ENCODE results near the gene SPAG16.
"Not testable (repeated sequence)": the region's sequence is repeated elsewhere in the genome, so short reads cannot be mapped to it uniquely, and the experiment has no call there.

Gene SPAG16

DNA sequence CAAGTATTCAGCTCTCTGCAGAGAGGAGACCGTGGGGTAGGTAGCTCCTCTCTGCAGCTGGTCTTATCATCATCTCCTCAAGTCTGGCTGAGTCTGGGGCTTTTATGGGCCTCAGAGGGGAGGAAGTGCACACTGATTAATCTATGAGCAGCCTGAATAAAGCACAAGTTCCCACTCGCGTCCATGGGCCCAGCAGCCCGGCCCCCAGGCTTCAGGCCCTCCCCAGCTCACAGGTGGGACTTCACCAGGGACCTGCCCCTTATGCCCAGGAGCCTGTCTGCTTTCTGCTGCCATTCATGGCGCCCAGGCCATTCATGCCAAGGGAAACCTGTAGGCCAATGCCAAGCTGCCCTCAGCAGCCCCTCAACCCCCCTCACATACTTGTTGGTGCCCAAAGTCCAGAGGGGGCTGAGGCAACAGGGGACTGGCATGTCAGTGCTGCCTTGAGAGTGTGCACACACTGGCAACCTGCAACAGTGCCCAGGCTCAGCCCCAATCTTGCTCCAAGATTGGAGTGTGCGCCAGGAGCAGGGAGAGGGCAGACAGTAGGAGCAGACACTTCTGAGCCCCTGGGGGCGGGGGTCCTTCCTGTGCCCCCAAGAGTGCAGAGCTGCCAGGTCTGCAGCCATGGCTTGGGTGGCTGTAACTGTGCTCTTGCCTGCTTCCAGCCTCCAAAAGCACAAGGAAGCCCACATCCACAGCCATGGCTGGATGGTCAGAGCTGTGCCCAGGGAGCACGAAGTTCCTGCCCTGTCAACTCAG lies 751.0 kb downstream of the SPAG16 start:
- no peak overlapping the region for H3K27ac ChIP-seq
- no peak overlapping the region for H3K4me3 ChIP-seq

GRCh38 chr2:214035921-214036320 lies 751.7 kb downstream of the SPAG16 start:
- no peak overlapping the region for H3K4me3 ChIP-seq
- no peak overlapping the region for H3K27ac ChIP-seq

DNA sequence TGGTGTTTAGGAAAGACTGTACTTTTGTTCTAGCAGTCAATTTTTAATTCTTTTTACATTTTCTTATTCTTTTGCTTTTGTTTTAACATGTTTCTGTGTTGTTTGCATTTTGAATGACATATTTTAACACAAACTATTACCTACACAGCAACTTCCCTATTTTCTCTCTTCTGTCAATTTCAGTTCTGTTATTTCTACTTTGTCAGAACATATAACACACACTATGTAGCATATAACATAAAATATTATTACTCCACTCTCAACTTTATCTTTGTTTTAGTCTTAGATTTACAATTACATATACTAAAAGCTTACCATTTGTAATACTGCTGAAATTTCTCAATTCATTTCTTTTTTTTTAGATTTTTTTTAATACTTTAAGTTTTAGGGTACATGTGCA lies 753.9 kb downstream of the SPAG16 start:
- H3K27ac ChIP-seq: no peak overlapping the region
- no peak overlapping the region for H3K4me3 ChIP-seq

- Histone ChIP-seq H3K27ac (no peak overlapping the region), H3K4me3 (no peak overlapping the region)
Observed at GRCh38 chr2:214050731-214051130, 766.5 kb downstream of the SPAG16 start.

- no peak overlapping the region for H3K27ac ChIP-seq
- no peak overlapping the region for H3K4me3 ChIP-seq
Observed at GRCh38 chr2:214051585-214051984, 767.3 kb downstream of the SPAG16 start.

GRCh38 chr2:214052235-214052634 lies 768.0 kb downstream of the SPAG16 start:
- Histone ChIP-seq H3K4me3 (no peak overlapping the region), H3K27ac (no peak overlapping the region)

- no peak overlapping the region for H3K4me3 ChIP-seq
- H3K27ac ChIP-seq: no peak overlapping the region
Observed at GRCh38 chr2:214057986-214058385, 773.7 kb downstream of the SPAG16 start.

- not testable (repeated sequence) for H3K4me3 ChIP-seq, H3K27ac ChIP-seq
Observed at GRCh38 chr2:214062279-214062678, 778.0 kb downstream of the SPAG16 start.

DNA sequence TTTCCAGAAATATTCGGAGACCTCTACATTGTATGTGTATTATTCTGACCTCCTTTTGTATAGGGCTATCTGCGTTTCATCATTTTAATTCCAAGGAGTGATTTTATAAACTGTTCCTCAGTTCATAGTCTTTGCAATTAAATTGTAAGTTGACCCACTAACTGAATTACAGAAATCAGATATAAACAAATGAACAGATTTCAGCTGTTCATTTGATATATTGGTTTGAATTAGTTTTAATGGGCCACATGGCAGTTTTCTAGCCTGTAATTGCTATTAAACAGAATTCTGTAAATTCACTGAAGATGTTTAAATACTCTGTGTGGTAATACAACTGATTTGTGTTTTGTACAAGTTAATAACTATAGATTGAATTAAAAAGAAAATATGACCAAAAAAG lies 780.2 kb downstream of the SPAG16 start:
- Histone ChIP-seq H3K27ac (no peak overlapping the region), H3K4me3 (no peak overlapping the region)

DNA sequence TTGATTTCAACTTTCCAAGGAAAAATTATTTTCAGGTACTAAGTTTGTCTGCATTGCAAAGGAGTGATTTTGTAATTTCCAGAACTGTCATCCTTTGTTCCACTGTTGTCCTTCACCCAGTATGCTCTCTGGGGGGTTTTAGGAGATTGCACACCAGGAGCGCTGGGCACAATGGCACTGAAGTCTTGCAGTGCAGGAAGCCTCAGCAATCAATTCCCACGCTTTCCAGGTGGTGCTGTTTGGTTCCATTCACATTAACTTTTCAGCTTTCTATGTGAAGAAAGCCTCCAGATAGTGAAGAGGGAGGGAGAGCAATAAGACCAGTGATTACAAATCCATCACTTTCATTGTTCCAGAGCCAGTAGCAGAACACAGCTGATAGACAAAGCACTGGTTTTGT lies 782.6 kb downstream of the SPAG16 start:
- Histone ChIP-seq H3K27ac (no peak overlapping the region), H3K4me3 (no peak overlapping the region)

- no peak overlapping the region for H3K27ac ChIP-seq
- H3K4me3 ChIP-seq: no peak overlapping the region
Observed at GRCh38 chr2:214069254-214069653, 785.0 kb downstream of the SPAG16 start.

GRCh38 chr2:214075456-214075855 lies 791.2 kb downstream of the SPAG16 start:
- Histone ChIP-seq H3K4me3 (no peak overlapping the region), H3K27ac (no peak overlapping the region)

DNA sequence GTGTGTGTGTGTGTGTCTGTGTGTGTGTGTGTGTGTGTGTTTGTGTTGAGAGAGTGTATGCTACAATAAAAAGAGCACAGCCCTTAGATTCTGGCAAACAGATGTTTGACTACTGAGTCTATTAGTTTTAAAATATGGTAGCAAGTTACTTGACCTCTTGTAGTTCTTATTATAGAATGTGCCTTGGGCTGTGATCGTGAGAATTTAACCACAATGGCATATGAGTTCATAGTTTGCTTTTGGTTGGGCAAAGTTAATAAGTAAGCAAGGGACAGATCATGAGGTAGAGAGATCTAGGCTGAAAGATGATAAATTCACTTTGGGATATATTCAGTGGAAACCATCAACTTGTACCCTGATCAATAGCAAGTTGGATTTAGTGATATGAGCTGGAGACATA lies 792.3 kb downstream of the SPAG16 start:
- Histone ChIP-seq H3K4me3 (no peak overlapping the region), H3K27ac (no peak overlapping the region)

GRCh38 chr2:214077727-214078126 lies 793.5 kb downstream of the SPAG16 start:
- Histone ChIP-seq H3K4me3 (no peak overlapping the region), H3K27ac (no peak overlapping the region)

DNA sequence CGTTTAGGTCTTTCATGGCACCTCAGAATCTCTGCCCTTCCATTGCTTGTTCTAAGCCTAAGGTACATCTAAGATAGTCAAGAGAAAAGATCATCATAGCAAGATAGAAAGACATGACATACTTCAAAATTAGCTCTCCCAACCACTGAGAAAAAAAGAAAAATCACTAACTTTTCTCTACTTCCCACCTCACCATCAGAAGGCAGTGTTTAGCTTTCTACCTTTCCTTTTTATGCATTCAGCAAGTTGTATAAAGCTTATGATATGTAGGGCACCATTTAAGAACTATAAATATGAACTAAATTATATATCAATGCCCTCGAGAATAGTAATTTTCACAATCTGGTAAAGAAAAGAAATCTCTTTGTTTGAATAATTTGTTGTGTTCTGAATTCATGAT lies 794.8 kb downstream of the SPAG16 start:
- no peak overlapping the region for H3K4me3 ChIP-seq
- H3K27ac ChIP-seq: no peak overlapping the region

DNA sequence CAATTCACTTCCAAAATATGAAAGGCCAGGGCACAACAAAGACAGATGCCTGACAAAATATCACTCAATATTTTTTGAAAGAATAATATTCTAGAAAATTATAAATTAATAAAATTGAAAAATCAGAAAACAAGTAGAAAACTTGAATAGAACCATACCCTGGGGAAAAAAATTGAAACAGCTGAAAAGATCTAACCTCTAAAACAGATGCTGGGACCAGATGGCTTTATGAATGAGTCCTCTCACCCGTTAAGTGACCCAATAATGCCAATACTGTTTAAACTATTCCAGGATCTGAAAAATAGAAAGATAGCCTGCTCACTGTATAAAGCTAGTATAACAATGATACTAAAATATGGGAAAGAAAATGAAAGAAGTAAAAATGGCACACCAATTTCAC lies 804.3 kb downstream of the SPAG16 start:
- Histone ChIP-seq H3K4me3 (no peak overlapping the region), H3K27ac (no peak overlapping the region)

DNA sequence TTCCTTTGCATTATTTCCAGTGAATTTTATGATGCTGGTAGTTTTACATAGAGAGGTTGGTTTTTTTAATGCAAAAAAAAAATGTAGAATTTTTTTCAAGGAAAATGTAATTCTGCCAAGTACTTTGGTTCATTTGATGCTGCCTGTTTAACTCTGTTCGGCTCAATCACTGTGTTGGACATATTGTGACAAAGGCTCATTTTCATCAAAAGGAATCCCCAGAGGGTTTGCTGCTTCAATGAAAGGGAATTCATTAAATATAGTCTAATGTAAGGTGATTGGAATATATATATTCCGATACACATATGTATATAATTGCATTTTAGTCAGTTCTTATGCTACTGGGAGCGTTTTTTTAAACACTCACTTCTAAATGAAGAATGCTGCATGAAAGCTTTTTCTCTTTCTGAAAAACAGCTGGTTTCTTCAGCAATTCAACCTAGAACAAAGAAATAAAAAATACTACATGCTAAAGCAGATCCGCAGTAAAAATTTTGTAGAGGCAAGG lies 812.0 kb downstream of the SPAG16 start:
- H3K4me3 ChIP-seq: no peak overlapping the region
- no peak overlapping the region for H3K27ac ChIP-seq

GRCh38 chr2:214098811-214099210 lies 814.5 kb downstream of the SPAG16 start:
- Histone ChIP-seq H3K27ac (no peak overlapping the region), H3K4me3 (no peak overlapping the region)

- Histone ChIP-seq H3K4me3 (no peak overlapping the region), H3K27ac (no peak overlapping the region)
Observed at GRCh38 chr2:214100488-214100887, 816.2 kb downstream of the SPAG16 start.

GRCh38 chr2:214103276-214104001 lies 819.2 kb downstream of the SPAG16 start:
- no peak overlapping the region for H3K4me3 ChIP-seq
- H3K27ac ChIP-seq: no peak overlapping the region

GRCh38 chr2:214104219-214104618 lies 820.0 kb downstream of the SPAG16 start:
- Histone ChIP-seq H3K27ac (no peak overlapping the region), H3K4me3 (no peak overlapping the region)

All from skin epidermis (tissue), 12 donors.